GM12878 (cell line): ENCODE results near the gene TBL3.

Source experiments
- CEBPB ChIP-seq, 2 experiments: fragments of 150-350 bp in 1 of 2; IDR thresholded peaks; 2 replicates each; pipeline ENCODE4 v1.6.1; 2012 to 2014; ENCODE audit warnings: low read depth in 2 of 2, low read length in 2 of 2, borderline replicate concordance in 1 of 2, inconsistent platforms in 1 of 2
- POLR2AphosphoS5 ChIP-seq: IDR thresholded peaks from 2 replicates; pipeline ENCODE4 v1.6.1; 2011; ENCODE audit warnings: mild to moderate bottlenecking, low read length, inconsistent platforms
- TAF1 ChIP-seq: IDR thresholded peaks from 2 replicates; pipeline ENCODE4 v1.6.1; 2011; ENCODE audit warnings: mild to moderate bottlenecking, low read depth, low read length, borderline replicate concordance
- ZNF384 ChIP-seq: IDR thresholded peaks from 2 replicates; pipeline ENCODE4 v1.6.1; 2012; ENCODE audit warnings: low read depth, mild to moderate bottlenecking, low read length, improper control_type of control experiment, borderline replicate concordance
- TF ChIP-seq, protein P1 (sequence below), 3 experiments: IDR thresholded peaks in 2 of 3; conservative IDR thresholded peaks in 1 of 3; 2 replicates each; pipeline ENCODE4 v1.5.1; 2011; ENCODE audit warnings: low read depth in 3 of 3, low read length in 3 of 3, mild to moderate bottlenecking in 3 of 3, control low read depth in 2 of 3, moderate library complexity in 2 of 3, inconsistent platforms in 1 of 3, mixed read lengths in 1 of 3; ENCODE audit not compliant: control insufficient read depth in 2 of 3, insufficient read depth in 1 of 3; ENCODE audit errors: extremely low read depth in 1 of 3

DNA sequence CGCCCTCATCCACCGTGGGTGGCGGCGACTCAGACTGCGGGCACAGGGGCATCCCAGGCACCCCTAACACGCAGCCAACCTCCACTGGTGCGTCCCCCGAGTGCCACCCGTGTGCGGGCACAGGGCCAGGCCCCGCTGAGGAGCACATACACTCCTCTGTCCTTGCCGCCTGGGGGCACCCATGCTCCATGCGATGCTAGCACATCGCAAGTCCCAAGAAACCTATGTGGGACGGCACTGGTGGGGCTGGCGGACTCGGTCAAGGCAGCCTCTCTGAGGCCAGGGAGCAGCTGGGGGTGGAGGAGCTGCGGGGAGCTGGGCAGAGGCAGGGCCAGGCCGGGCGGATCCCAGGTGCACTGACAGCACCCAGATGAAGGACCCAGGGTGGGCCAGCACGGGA lies 33.8 kb downstream of the TBL3 start:
- no peak for TF ChIP-seq POLR2AphosphoS5
- no peak for TF ChIP-seq CEBPB (IDR thresholded peaks at IDR 0.05; ENCODE audit: borderline replicate concordance in 1 of 2, low read depth in 2 of 2, low read length in 2 of 2)
- TF ChIP-seq TAF1: no peak
- TF ChIP-seq, protein P1, sequence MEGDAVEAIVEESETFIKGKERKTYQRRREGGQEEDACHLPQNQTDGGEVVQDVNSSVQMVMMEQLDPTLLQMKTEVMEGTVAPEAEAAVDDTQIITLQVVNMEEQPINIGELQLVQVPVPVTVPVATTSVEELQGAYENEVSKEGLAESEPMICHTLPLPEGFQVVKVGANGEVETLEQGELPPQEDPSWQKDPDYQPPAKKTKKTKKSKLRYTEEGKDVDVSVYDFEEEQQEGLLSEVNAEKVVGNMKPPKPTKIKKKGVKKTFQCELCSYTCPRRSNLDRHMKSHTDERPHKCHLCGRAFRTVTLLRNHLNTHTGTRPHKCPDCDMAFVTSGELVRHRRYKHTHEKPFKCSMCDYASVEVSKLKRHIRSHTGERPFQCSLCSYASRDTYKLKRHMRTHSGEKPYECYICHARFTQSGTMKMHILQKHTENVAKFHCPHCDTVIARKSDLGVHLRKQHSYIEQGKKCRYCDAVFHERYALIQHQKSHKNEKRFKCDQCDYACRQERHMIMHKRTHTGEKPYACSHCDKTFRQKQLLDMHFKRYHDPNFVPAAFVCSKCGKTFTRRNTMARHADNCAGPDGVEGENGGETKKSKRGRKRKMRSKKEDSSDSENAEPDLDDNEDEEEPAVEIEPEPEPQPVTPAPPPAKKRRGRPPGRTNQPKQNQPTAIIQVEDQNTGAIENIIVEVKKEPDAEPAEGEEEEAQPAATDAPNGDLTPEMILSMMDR (IDR thresholded peaks at IDR 0.05 in 2 of 3, conservative IDR thresholded peaks at IDR 0.05 in 1 of 3; ENCODE audit: control insufficient read depth in 2 of 3, extremely low read depth in 1 of 3, insufficient read depth in 1 of 3, low read depth in 3 of 3, low read length in 3 of 3): no peak
- TF ChIP-seq ZNF384: no peak
